Measurements from ENCODE around the gene SPOPL.

- TF ChIP-seq CTCF (conservative IDR thresholded peaks at IDR 0.05; ENCODE audit: low read depth, low read length) (no peak), EZH2 (IDR thresholded peaks at IDR 0.05; ENCODE audit: borderline replicate concordance, low read depth, low read length, poor library complexity, severe bottlenecking) (no peak)
Measured at GRCh38 chr2:138469411-138469810, 32.2 kb upstream of the SPOPL start.
